Hepatocyte (in vitro differentiated cells): Measurements from ENCODE around the gene HNRNPLL. TPM values are rescaled to one million over a fixed set of nuclear protein-coding genes. Genes with fewer than 3 reads are reported as not detected.

Experiments used
- DNase-seq: peaks from one replicate; pipeline ENCODE4 v3.0.0-alpha.2; 2016; ENCODE audit warnings: low spot score
- H2AFZ ChIP-seq: fragments of 200-600 bp; sonication (generic); 2 replicates; pipeline ENCODE4 v1.6.0; 2016; ENCODE audit warnings: antibody characterized with exemption, mild to moderate bottlenecking
- H3K27ac ChIP-seq: fragments of 200-600 bp; sonication (generic); 2 replicates; pipeline ENCODE4 v1.5.1; 2016; ENCODE audit warnings: mild to moderate bottlenecking
- H3K27me3 ChIP-seq: fragments of 200-600 bp; sonication (generic); 2 replicates; pipeline ENCODE4 v1.6.1; 2016
- H3K36me3 ChIP-seq: fragments of 200-600 bp; sonication (generic); replicated peaks from 2 replicates; pipeline ENCODE4 v1.5.1; 2016; ENCODE audit warnings: low read depth; ENCODE audit not compliant: insufficient read depth
- H3K4me1 ChIP-seq: fragments of 200-600 bp; sonication (generic); 2 replicates; pipeline ENCODE4 v1.5.1; 2016; ENCODE audit warnings: mild to moderate bottlenecking, moderate library complexity; ENCODE audit not compliant: insufficient read depth
- H3K4me2 ChIP-seq: fragments of 200-600 bp; sonication (generic); 2 replicates; pipeline ENCODE4 v1.6.0; 2016
- H3K4me3 ChIP-seq: fragments of 200-600 bp; sonication (generic); 2 replicates; pipeline ENCODE4 v1.5.1; 2016; ENCODE audit warnings: mild to moderate bottlenecking
- H3K79me2 ChIP-seq: fragments of 200-600 bp; sonication (generic); 2 replicates; pipeline ENCODE4 v1.6.0; 2017; ENCODE audit warnings: mild to moderate bottlenecking
- H3K9me2 ChIP-seq: fragments of 200-600 bp; sonication (generic); replicated peaks from 2 replicates; pipeline ENCODE4 v1.6.0; 2017; ENCODE audit warnings: mild to moderate bottlenecking; ENCODE audit not compliant: insufficient read depth
- H3K9me3 ChIP-seq: fragments of 200-600 bp; sonication (generic); 2 replicates; pipeline ENCODE4 v1.5.1; 2016; ENCODE audit warnings: low read depth, mild to moderate bottlenecking
- H4K20me1 ChIP-seq: fragments of 200-600 bp; sonication (generic); 2 replicates; pipeline ENCODE4 v1.6.0; 2016; ENCODE audit warnings: mild to moderate bottlenecking; ENCODE audit not compliant: insufficient read depth, poor library complexity, severe bottlenecking
- CTCF ChIP-seq: fragments of 200-600 bp; sonication (generic); IDR thresholded peaks from 2 replicates; pipeline ENCODE4 v1.5.1; 2016; ENCODE audit warnings: antibody characterized with exemption, mild to moderate bottlenecking; ENCODE audit not compliant: poor library complexity
- EZH2 ChIP-seq: fragments of 200-600 bp; sonication (generic); IDR thresholded peaks from 2 replicates; pipeline ENCODE4 v1.6.1; 2016; ENCODE audit warnings: antibody characterized with exemption, mild to moderate bottlenecking, borderline replicate concordance
- EZH2phosphoT487 ChIP-seq: fragments of 200-600 bp; sonication (generic); IDR thresholded peaks from one replicate; pipeline ENCODE4 v1.6.1; 2018; ENCODE audit warnings: antibody characterized with exemption, mild to moderate bottlenecking, low read depth, moderate library complexity; ENCODE audit not compliant: unreplicated experiment, severe bottlenecking
- WGBS: methylation state at CpG from one replicate; pipeline ENCODE4 v1.1.6; 2016; ENCODE audit warnings: low lambda C conversion rate; ENCODE audit errors: missing lambda C conversion rate; 5-methylcytosine and 5-hydroxymethylcytosine counted together
- polyA plus RNA-seq: library from polyadenylated mRNA; unstranded; fragments of >200 nt; fragmentation: Nextera tagmentation; extraction: Ambion mirVana; gene quantifications from 2 replicates; pipeline ENCODE4 v1.2.1, GENCODE V29; 2016
- total RNA-seq: library from RNA; depleted of rRNA; stranded (reverse); fragments of >200 nt; gene quantifications from 2 replicates; pipeline ENCODE4 v1.2.3, GENCODE V29; 2014

Gene HNRNPLL
- total and polyA plus RNA-seq, 2 experiments from 2014 or later = 37.6 to 55.7 TPM

- Histone ChIP-seq H3K4me2 (no peak overlapping the region), H3K79me2 (no peaks in the 10 kb centered on the region), H3K27ac (no peak overlapping the region), H3K4me1 (no peaks in the 10 kb centered on the region), H4K20me1 (no peaks in the 10 kb centered on the region), H2AFZ (no peak overlapping the region), H3K36me3 (no peaks in the 10 kb centered on the region), H3K27me3 (no peaks in the 10 kb centered on the region), H3K9me2 (no peaks in the 10 kb centered on the region), H3K4me3 (no peak overlapping the region), H3K9me3 (no peaks in the 10 kb centered on the region)
- TF ChIP-seq CTCF = no peak
- TF ChIP-seq EZH2phosphoT487 = no peak
- no peak for TF ChIP-seq EZH2
- DNase-seq = no peak
- 83% methylated on average over 5 of the region's 5 CpGs for WGBS
Measured at GRCh38 chr2:38568724-38569436, 33.8 kb downstream of the HNRNPLL start.

GRCh38 chr2:38565333-38565732 is 37.4 kb downstream of the HNRNPLL start:
- H4K20me1 ChIP-seq = no peaks in the 10 kb centered on the region
- H3K4me1 ChIP-seq = no peaks in the 10 kb centered on the region
- no peaks in the 10 kb centered on the region for H3K27me3 ChIP-seq
- H3K4me3 ChIP-seq = no peak overlapping the region
- H3K36me3 ChIP-seq = no peaks in the 10 kb centered on the region
- H2AFZ ChIP-seq = no peak overlapping the region
- DNase-seq = no peak
- H3K9me3 ChIP-seq = no peaks in the 10 kb centered on the region
- H3K27ac ChIP-seq = no peak overlapping the region
- H3K4me2 ChIP-seq = no peak overlapping the region
- H3K79me2 ChIP-seq = no peaks in the 10 kb centered on the region
- TF ChIP-seq EZH2 = no peak
- no peak for TF ChIP-seq CTCF
- no peak for TF ChIP-seq EZH2phosphoT487
- 90% methylated on average over 2 of the region's 2 CpGs for WGBS
- H3K9me2 ChIP-seq = no peaks in the 10 kb centered on the region

GRCh38 chr2:38561691-38562090 is 41.0 kb downstream of the HNRNPLL start:
- no peaks in the 10 kb centered on the region for H3K79me2 ChIP-seq
- no peak overlapping the region for H3K4me3 ChIP-seq
- no peak overlapping the region for H2AFZ ChIP-seq
- no peaks in the 10 kb centered on the region for H3K9me3 ChIP-seq
- H3K4me1 ChIP-seq = no peaks in the 10 kb centered on the region
- no peaks in the 10 kb centered on the region for H4K20me1 ChIP-seq
- H3K36me3 ChIP-seq = no peaks in the 10 kb centered on the region
- TF ChIP-seq EZH2phosphoT487 (no peak), EZH2 (no peak)
- H3K27ac ChIP-seq = no peak overlapping the region
- H3K27me3 ChIP-seq = no peaks in the 10 kb centered on the region
- H3K4me2 ChIP-seq = no peak overlapping the region
- DNase-seq = no peak
- no peaks in the 10 kb centered on the region for H3K9me2 ChIP-seq

GRCh38 chr2:38560092-38560491 is 42.6 kb downstream of the HNRNPLL start:
- no peak overlapping the region for H3K4me3 ChIP-seq
- H3K79me2 ChIP-seq = no peaks in the 10 kb centered on the region
- H4K20me1 ChIP-seq = no peaks in the 10 kb centered on the region
- no peaks in the 10 kb centered on the region for H3K4me1 ChIP-seq
- DNase-seq = no peak
- WGBS = 96% methylated on average over 2 of the region's 2 CpGs
- no peak overlapping the region for H3K4me2 ChIP-seq
- no peak overlapping the region for H2AFZ ChIP-seq
- H3K27me3 ChIP-seq = no peaks in the 10 kb centered on the region
- no peaks in the 10 kb centered on the region for H3K9me2 ChIP-seq
- TF ChIP-seq CTCF (no peak), EZH2 (no peak), EZH2phosphoT487 (no peak)
- no peak overlapping the region for H3K27ac ChIP-seq
- H3K9me3 ChIP-seq = no peaks in the 10 kb centered on the region
- no peaks in the 10 kb centered on the region for H3K36me3 ChIP-seq
